SK-N-SH treated with all-trans-retinoic acid at 6 μM for 48 hours (cell line): ENCODE measurements around the gene NPIPA8.
"Not testable (repeated sequence)": the region's sequence is repeated elsewhere in the genome, so short reads cannot be mapped to it uniquely, and the experiment has no call there.

Experiments used
- GLIS3 ChIP-seq: fragments of 250-450 bp; sonication (Bioruptor Pico); IDR thresholded peaks from 2 replicates; pipeline ENCODE4 v1.5.0; 2020; ENCODE audit warnings: mild to moderate bottlenecking, moderate library complexity
- ZNF70 ChIP-seq: fragments of 450-650 bp; formaldehyde crosslinking; IDR thresholded peaks from 2 replicates; pipeline ENCODE4 v1.5.0; 2020; ENCODE audit warnings: mild to moderate bottlenecking, moderate library complexity
- ZNF8 ChIP-seq: fragments of 450-650 bp; formaldehyde crosslinking; IDR thresholded peaks from 2 replicates; pipeline ENCODE4 v1.5.0; 2020; ENCODE audit warnings: mild to moderate bottlenecking, moderate library complexity
- TF ChIP-seq, protein P1 (sequence below): fragments of 250-450 bp; sonication (Bioruptor Pico); IDR thresholded peaks from 2 replicates; pipeline ENCODE4 v1.5.1; 2020; ENCODE audit warnings: low read depth, mild to moderate bottlenecking, moderate library complexity

DNA sequence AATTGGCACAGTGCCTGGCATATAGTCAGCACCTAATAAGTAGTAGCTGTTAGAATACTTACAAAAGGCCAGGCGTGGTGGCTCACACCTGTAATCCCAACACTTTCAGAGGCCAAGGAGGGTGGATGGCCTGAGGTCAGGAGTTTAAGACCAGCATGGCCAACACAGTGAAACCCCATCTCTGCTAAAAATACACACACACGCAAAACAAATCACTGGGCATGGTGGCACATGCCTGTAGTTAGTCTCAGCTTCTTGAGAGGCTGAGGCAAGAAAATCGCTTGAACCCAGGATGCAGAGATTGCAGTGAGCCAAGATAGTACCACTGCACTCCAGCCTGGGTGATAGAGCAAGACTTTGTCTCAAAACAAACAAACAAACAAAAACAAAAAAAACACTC, 29.3 kb downstream of the NPIPA8 start:
- not testable (repeated sequence) for TF ChIP-seq ZNF8, GLIS3, ZNF70 (CRISPR knock-in tag)
- TF ChIP-seq, protein P1, sequence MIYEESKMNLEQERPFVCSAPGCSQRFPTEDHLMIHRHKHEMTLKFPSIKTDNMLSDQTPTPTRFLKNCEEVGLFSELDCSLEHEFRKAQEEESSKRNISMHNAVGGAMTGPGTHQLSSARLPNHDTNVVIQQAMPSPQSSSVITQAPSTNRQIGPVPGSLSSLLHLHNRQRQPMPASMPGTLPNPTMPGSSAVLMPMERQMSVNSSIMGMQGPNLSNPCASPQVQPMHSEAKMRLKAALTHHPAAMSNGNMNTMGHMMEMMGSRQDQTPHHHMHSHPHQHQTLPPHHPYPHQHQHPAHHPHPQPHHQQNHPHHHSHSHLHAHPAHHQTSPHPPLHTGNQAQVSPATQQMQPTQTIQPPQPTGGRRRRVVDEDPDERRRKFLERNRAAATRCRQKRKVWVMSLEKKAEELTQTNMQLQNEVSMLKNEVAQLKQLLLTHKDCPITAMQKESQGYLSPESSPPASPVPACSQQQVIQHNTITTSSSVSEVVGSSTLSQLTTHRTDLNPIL (CRISPR knock-in tag): not testable (repeated sequence)
